ENCODE data around the gene ISG20.

The ISG20 gene

GRCh38 chr15:88695101-88695500 lies 56.3 kb downstream of the ISG20 start:
- no peak for DNase-seq

GRCh38 chr15:88695691-88696251 lies 57.0 kb downstream of the ISG20 start:
- no peak for DNase-seq

- DNase-seq: no peak
Measured at GRCh38 chr15:88696254-88696653, 57.4 kb downstream of the ISG20 start.

GRCh38 chr15:88697276-88697675 lies 58.5 kb downstream of the ISG20 start:
- no peak for DNase-seq

- no peak for DNase-seq
Measured at GRCh38 chr15:88699861-88700260, 61.0 kb downstream of the ISG20 start.

GRCh38 chr15:88700716-88701115 lies 61.9 kb downstream of the ISG20 start:
- no peak for DNase-seq

GRCh38 chr15:88701561-88702095 lies 62.8 kb downstream of the ISG20 start:
- no peak for DNase-seq

GRCh38 chr15:88702983-88703382 lies 64.2 kb downstream of the ISG20 start:
- no peak for DNase-seq

GRCh38 chr15:88703533-88703932 lies 64.7 kb downstream of the ISG20 start:
- DNase-seq: no peak

GRCh38 chr15:88704791-88705768 lies 66.3 kb downstream of the ISG20 start:
- peak; percentile 15 for DNase-seq

GRCh38 chr15:88705769-88706165 lies 67.0 kb downstream of the ISG20 start:
- DNase-seq: no peak

All from NCI-H2171 (cell line).